Measurements from ENCODE around the gene FOXO1. TPM values are rescaled to one million over a fixed set of nuclear protein-coding genes. Genes with fewer than 3 reads are reported as not detected.

FOXO1 gene
- polyA plus RNA-seq, 2 donors = 1.7 to 3.7 TPM

DNA sequence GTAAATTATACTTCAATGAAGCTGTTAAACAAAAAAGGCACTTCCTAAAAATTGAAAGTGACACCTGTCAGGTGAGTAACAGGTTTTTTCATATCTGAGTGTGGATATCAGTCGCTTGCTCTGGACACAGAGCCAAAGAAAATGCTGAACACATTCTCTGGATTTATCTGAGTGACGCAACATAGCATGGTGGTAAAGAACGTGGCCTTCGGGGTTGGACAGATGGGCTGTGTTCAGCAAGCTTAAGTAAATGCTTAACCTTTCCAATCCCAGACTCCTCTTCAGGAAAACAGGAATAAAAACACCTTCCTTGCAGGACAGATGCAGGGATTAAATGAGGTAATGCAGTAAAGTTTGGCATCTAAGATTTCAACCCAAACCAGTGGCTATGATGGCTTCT lies 132.0 kb downstream of the FOXO1 start:
- no peaks in the 10 kb centered on the region for H3K36me3 ChIP-seq (ENCODE audit: control insufficient read depth in 2 of 2, insufficient read depth in 2 of 2, low read length in 1 of 2)
- H3K9me3 ChIP-seq (ENCODE audit: control insufficient read depth in 2 of 2, insufficient read depth in 1 of 2, low read depth in 1 of 2, low read length in 1 of 2) = no peaks in the 10 kb centered on the region
- no peak overlapping the region for H3K27ac ChIP-seq (ENCODE audit: low read depth in 2 of 2, low read length in 1 of 2)
- WGBS, 2 donors = 77 to 84% methylated on average over 4 of the region's 4 CpGs
- no peak overlapping the region for H3K4me3 ChIP-seq (ENCODE audit: low read depth in 1 of 2, low read length in 2 of 2)
- peaks cover 0 to 5% of the 10 kb centered on the region in 2 donors for H3K4me1 ChIP-seq (ENCODE audit: control insufficient read depth in 2 of 2, insufficient read depth in 2 of 2, low read length in 1 of 2)
- H3K27me3 ChIP-seq (ENCODE audit: control insufficient read depth in 1 of 2, insufficient read depth in 2 of 2, low read length in 2 of 2) = no peaks in the 10 kb centered on the region

DNA sequence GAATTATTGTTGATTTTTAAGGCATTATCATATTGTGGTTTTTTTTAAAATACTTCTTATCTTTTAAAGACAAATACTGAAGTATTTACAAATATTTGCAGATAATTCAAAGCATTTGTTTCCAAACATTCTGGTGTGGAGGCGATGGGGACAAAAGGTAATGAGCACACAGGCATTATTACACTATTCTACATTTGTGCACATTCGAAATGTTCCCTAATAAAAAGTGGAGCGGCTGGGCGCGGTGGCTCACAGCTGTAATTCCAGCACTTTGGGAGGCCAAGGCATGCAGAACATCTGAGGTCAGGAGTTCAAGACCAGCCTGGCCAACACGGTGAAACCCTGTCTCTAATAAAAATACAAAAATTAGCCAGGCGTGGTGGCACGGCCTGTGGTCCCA lies 133.4 kb downstream of the FOXO1 start:
- no peaks in the 10 kb centered on the region for H3K27me3 ChIP-seq (ENCODE audit: control insufficient read depth in 1 of 2, insufficient read depth in 2 of 2, low read length in 2 of 2)
- H3K27ac ChIP-seq (ENCODE audit: low read depth in 2 of 2, low read length in 1 of 2) = no peak overlapping the region
- WGBS, 2 donors = 77 to 96% methylated on average over 8 of the region's 8 CpGs
- H3K9me3 ChIP-seq (ENCODE audit: control insufficient read depth in 2 of 2, insufficient read depth in 1 of 2, low read depth in 1 of 2, low read length in 1 of 2) = no peaks in the 10 kb centered on the region
- no peak overlapping the region for H3K4me3 ChIP-seq (ENCODE audit: low read depth in 1 of 2, low read length in 2 of 2)
- peaks cover 0 to 5% of the 10 kb centered on the region in 2 donors for H3K4me1 ChIP-seq (ENCODE audit: control insufficient read depth in 2 of 2, insufficient read depth in 2 of 2, low read length in 1 of 2)
- no peaks in the 10 kb centered on the region for H3K36me3 ChIP-seq (ENCODE audit: control insufficient read depth in 2 of 2, insufficient read depth in 2 of 2, low read length in 1 of 2)

DNA sequence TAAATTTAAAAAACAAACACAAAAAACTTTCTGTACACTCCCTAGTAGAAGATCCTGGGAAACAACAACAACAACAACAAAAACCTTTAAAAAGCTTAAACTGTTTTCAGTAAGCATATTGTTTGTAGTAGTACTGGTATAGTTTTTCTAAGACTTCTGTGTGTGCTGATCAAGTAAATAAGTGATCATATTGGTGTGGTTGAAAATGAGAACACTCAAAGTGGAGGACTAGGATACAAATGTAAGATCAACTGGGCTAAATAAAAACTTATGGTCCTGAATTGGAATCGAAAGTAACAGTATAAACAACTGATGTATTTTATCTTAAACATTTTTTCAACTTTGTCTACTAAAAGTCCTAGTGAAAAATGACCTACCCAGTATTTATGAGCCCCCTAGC lies 135.5 kb downstream of the FOXO1 start:
- WGBS, 2 donors = 85 to 87% methylated on average over 1 of the region's 1 CpG

DNA sequence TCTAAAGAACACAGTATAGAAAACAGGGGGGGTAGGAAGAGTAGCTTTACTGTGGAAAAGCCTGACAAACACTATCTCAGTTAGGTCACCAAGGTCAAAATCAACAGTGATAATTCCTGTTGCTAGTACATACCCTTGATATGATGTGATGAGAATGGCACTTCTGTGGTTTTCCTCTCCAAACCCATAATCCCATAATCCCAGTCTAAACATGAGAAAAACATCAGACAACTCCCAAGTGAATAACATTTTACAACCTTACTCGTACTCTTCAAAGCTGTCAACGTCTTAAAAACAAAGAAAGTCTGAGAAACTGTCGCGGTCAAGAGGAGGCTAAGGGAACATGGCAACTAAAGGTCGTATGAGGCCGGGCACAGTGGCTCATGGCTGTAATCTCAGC lies 137.6 kb downstream of the FOXO1 start:
- no peaks in the 10 kb centered on the region for H3K9me3 ChIP-seq (ENCODE audit: control insufficient read depth in 2 of 2, insufficient read depth in 1 of 2, low read depth in 1 of 2, low read length in 1 of 2)
- no peaks in the 10 kb centered on the region for H3K4me1 ChIP-seq (ENCODE audit: control insufficient read depth in 2 of 2, insufficient read depth in 2 of 2, low read length in 1 of 2)
- H3K4me3 ChIP-seq (ENCODE audit: low read depth in 1 of 2, low read length in 2 of 2) = no peak overlapping the region
- WGBS, 2 donors = 83 to 88% methylated on average over 6 of the region's 6 CpGs
- H3K27me3 ChIP-seq (ENCODE audit: control insufficient read depth in 1 of 2, insufficient read depth in 2 of 2, low read length in 2 of 2) = no peaks in the 10 kb centered on the region
- H3K27ac ChIP-seq (ENCODE audit: low read depth in 2 of 2, low read length in 1 of 2) = no peak overlapping the region
- H3K36me3 ChIP-seq (ENCODE audit: control insufficient read depth in 2 of 2, insufficient read depth in 2 of 2, low read length in 1 of 2) = no peaks in the 10 kb centered on the region

More for the DNA sequence above, 135.5 kb downstream of the FOXO1 start:
- Histone ChIP-seq H3K4me1 (ENCODE audit: control insufficient read depth in 2 of 2, insufficient read depth in 2 of 2, low read length in 1 of 2) (no peaks in the 10 kb centered on the region), H3K9me3 (ENCODE audit: control insufficient read depth in 2 of 2, insufficient read depth in 1 of 2, low read depth in 1 of 2, low read length in 1 of 2) (no peaks in the 10 kb centered on the region), H3K36me3 (ENCODE audit: control insufficient read depth in 2 of 2, insufficient read depth in 2 of 2, low read length in 1 of 2) (no peaks in the 10 kb centered on the region), H3K27ac (ENCODE audit: low read depth in 2 of 2, low read length in 1 of 2) (no peak overlapping the region), H3K4me3 (ENCODE audit: low read depth in 1 of 2, low read length in 2 of 2) (no peak overlapping the region), H3K27me3 (ENCODE audit: control insufficient read depth in 1 of 2, insufficient read depth in 2 of 2, low read length in 2 of 2) (no peaks in the 10 kb centered on the region)

DNA sequence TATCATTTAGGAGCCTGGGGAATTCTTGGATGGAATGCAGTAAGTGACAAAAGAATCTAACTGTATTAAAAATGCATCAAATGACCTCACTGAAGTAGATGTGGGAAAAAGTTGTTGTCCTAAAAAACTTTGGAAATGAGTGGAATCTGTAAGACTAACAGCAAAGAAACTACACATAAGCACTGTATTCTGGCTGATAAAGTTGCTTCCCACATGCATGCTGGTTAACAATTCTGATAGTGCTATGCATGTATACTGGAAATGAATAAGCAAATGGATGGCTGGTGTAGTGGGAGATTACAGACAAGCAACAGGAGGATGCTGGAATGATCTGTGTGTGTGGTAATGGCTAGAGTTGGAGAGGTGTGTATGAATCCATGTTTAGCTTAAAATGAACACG lies 138.5 kb downstream of the FOXO1 start:
- Histone ChIP-seq H3K36me3 (ENCODE audit: control insufficient read depth in 2 of 2, insufficient read depth in 2 of 2, low read length in 1 of 2) (no peaks in the 10 kb centered on the region), H3K4me3 (ENCODE audit: low read depth in 1 of 2, low read length in 2 of 2) (no peak overlapping the region), H3K27ac (ENCODE audit: low read depth in 2 of 2, low read length in 1 of 2) (no peak overlapping the region), H3K27me3 (ENCODE audit: control insufficient read depth in 1 of 2, insufficient read depth in 2 of 2, low read length in 2 of 2) (no peaks in the 10 kb centered on the region), H3K4me1 (ENCODE audit: control insufficient read depth in 2 of 2, insufficient read depth in 2 of 2, low read length in 1 of 2) (no peaks in the 10 kb centered on the region), H3K9me3 (ENCODE audit: control insufficient read depth in 2 of 2, insufficient read depth in 1 of 2, low read depth in 1 of 2, low read length in 1 of 2) (no peaks in the 10 kb centered on the region)
- WGBS, 2 donors = 86 to 93% methylated on average over 1 of the region's 1 CpG

DNA sequence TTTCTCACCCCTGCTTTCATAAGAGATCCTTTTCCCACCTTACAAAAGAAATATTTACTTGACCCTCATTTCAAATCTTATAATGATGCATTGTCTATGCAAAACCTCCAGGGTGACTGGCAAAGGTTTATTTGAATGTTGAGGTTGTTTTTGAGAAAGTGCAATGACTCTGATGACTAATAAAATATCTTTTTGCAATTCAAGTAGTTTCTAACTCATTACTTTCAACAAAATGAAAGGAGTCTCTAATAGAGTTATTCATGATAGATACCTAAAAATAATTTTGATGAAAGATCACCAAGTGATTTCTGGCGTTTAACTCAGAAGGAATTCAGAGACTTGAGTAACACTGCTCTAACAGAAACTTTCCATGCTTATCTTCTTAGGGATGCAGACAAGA lies 144.2 kb downstream of the FOXO1 start:
- H3K4me3 ChIP-seq (ENCODE audit: low read depth in 1 of 2, low read length in 2 of 2) = no peak overlapping the region
- no peak overlapping the region for H3K27ac ChIP-seq (ENCODE audit: low read depth in 2 of 2, low read length in 1 of 2)
- H3K9me3 ChIP-seq (ENCODE audit: control insufficient read depth in 2 of 2, insufficient read depth in 1 of 2, low read depth in 1 of 2, low read length in 1 of 2) = no peaks in the 10 kb centered on the region
- H3K27me3 ChIP-seq (ENCODE audit: control insufficient read depth in 1 of 2, insufficient read depth in 2 of 2, low read length in 2 of 2) = no peaks in the 10 kb centered on the region
- peaks cover 0 to 3% of the 10 kb centered on the region in 2 donors for H3K4me1 ChIP-seq (ENCODE audit: control insufficient read depth in 2 of 2, insufficient read depth in 2 of 2, low read length in 1 of 2)
- 77 to 78% methylated on average over 1 of the region's 1 CpG for WGBS, 2 donors
- H3K36me3 ChIP-seq (ENCODE audit: control insufficient read depth in 2 of 2, insufficient read depth in 2 of 2, low read length in 1 of 2) = no peaks in the 10 kb centered on the region

DNA sequence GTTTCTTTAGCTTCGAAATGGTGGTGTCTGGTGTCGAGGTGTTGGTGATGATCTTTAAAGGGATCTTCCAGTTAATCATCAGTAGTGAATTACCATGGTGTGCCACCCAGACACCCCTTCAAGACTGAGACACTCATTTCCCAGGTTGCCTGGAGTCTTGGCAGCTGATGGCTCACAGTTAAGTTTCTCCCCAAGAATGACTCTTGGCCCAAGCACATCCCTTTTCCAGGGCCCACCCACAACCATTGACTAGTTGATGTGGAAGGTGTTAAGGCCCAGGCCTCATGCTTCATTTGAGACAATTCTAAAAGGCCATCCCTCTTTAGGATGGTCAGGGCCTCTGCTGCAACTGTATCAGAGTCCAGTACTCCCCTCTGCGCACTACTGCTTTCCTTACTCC lies 145.5 kb downstream of the FOXO1 start:
- H3K9me3 ChIP-seq (ENCODE audit: control insufficient read depth in 2 of 2, insufficient read depth in 1 of 2, low read depth in 1 of 2, low read length in 1 of 2) = no peaks in the 10 kb centered on the region
- no peaks in the 10 kb centered on the region for H3K36me3 ChIP-seq (ENCODE audit: control insufficient read depth in 2 of 2, insufficient read depth in 2 of 2, low read length in 1 of 2)
- no peak overlapping the region for H3K4me3 ChIP-seq (ENCODE audit: low read depth in 1 of 2, low read length in 2 of 2)
- peaks cover 0 to 3% of the 10 kb centered on the region in 2 donors for H3K4me1 ChIP-seq (ENCODE audit: control insufficient read depth in 2 of 2, insufficient read depth in 2 of 2, low read length in 1 of 2)
- H3K27ac ChIP-seq (ENCODE audit: low read depth in 2 of 2, low read length in 1 of 2) = no peak overlapping the region
- H3K27me3 ChIP-seq (ENCODE audit: control insufficient read depth in 1 of 2, insufficient read depth in 2 of 2, low read length in 2 of 2) = no peaks in the 10 kb centered on the region
- WGBS, 2 donors = 95 to 98% methylated on average over 3 of the region's 3 CpGs

DNA sequence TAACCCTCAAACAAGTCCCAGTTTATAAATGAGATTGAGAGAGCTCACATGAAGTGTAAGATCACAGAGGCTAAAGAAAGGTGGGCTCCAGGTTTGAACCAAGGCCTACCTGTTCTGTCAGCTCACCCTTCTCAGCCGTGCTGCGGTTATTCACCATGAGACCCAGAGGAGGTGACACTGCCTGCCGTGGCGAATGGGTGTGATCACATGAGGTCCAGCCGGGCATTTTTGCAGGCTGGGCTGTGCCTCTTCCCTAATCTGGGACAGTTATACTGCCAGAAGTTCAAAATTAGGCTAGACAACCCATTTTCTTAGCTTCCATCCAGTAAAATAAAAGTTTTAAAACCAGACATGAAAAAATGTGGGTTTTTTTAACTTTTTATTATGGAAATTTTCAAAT lies 146.8 kb downstream of the FOXO1 start:
- H3K9me3 ChIP-seq (ENCODE audit: control insufficient read depth in 2 of 2, insufficient read depth in 1 of 2, low read depth in 1 of 2, low read length in 1 of 2) = no peaks in the 10 kb centered on the region

DNA sequence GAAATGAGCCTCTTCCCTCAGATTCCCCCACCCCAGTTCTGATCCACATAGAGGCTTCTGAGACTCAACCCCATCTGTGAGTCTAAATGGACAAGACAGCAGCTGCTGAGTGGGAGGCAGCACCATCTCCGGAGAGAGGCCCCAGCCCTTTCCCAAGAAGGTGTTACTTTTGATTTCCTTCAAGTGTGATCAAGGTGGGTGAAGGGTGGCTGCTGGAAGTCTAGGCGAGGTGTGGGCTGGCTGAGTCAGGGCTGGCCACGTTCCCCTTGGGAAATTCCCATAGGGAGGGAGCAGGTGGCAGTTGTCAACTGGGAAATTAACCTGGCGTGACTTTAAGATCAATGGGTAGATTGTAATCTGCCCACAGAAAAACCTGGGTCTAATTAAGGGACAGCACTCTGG lies 148.0 kb downstream of the FOXO1 start:
- Histone ChIP-seq H3K27ac (ENCODE audit: low read depth in 2 of 2, low read length in 1 of 2) (no peak overlapping the region), H3K4me3 (ENCODE audit: low read depth in 1 of 2, low read length in 2 of 2) (no peak overlapping the region), H3K9me3 (ENCODE audit: control insufficient read depth in 2 of 2, insufficient read depth in 1 of 2, low read depth in 1 of 2, low read length in 1 of 2) (no peaks in the 10 kb centered on the region), H3K36me3 (ENCODE audit: control insufficient read depth in 2 of 2, insufficient read depth in 2 of 2, low read length in 1 of 2) (no peaks in the 10 kb centered on the region), H3K4me1 (ENCODE audit: control insufficient read depth in 2 of 2, insufficient read depth in 2 of 2, low read length in 1 of 2) (peaks cover 0 to 3% of the 10 kb centered on the region in 2 donors), H3K27me3 (ENCODE audit: control insufficient read depth in 1 of 2, insufficient read depth in 2 of 2, low read length in 2 of 2) (no peaks in the 10 kb centered on the region)
- 39 to 41% methylated on average over 4 of the region's 4 CpGs for WGBS, 2 donors

More for the DNA sequence above, 146.8 kb downstream of the FOXO1 start:
- Histone ChIP-seq H3K27ac (ENCODE audit: low read depth in 2 of 2, low read length in 1 of 2) (no peak overlapping the region), H3K4me1 (ENCODE audit: control insufficient read depth in 2 of 2, insufficient read depth in 2 of 2, low read length in 1 of 2) (peaks cover 0 to 3% of the 10 kb centered on the region in 2 donors), H3K27me3 (ENCODE audit: control insufficient read depth in 1 of 2, insufficient read depth in 2 of 2, low read length in 2 of 2) (no peaks in the 10 kb centered on the region), H3K36me3 (ENCODE audit: control insufficient read depth in 2 of 2, insufficient read depth in 2 of 2, low read length in 1 of 2) (no peaks in the 10 kb centered on the region), H3K4me3 (ENCODE audit: low read depth in 1 of 2, low read length in 2 of 2) (no peak overlapping the region)
- 72% methylated on average over 5 of the region's 5 CpGs for WGBS, 2 donors

DNA sequence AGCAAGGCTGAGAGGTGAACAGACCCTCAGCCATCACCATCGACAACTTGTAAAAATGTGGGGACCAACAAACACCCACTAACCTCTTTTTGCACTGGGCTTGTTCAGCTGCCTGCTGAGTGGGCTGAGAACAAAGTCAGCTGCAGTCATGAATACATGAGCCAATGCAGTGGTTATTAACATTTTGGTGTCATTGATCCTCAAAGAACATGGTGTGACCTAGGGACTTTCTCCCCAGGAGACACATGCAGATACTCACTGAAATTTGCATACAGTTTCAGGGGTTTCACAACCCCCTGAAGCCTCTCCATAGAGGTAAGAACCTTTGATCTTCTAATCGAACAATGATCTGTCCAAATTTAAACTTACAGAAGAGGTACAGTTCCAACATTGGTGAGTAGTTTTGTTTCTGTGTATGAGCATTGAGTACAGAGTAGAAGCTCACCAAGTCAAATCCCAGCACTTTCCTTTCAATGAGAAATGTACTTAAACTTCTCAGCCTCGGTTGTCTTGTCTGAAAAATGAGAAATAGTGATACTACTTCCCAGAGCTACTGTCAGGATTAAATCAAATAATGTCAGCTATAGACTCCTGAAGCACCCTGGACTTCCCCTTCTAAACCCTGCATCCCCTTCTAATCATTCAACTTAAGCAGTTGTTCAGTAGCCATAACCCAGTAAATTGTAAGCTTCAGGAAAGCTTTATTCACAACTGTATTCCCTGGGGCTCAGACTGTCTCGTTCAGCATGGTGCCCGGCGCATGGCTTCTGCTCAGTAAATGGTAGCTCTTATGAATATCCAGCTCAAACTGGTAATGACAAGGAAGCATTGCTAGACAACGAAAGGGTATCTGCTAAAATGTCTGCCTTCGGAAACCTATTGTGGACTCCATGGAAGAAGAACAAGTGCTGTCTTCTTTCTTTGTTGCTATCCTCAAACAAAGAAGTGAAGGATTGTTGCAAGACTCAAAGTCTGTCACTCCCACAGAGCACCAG lies 148.7 kb downstream of the FOXO1 start:
- Histone ChIP-seq H3K4me1 (ENCODE audit: control insufficient read depth in 2 of 2, insufficient read depth in 2 of 2, low read length in 1 of 2) (peaks cover 0 to 3% of the 10 kb centered on the region in 2 donors), H3K9me3 (ENCODE audit: control insufficient read depth in 2 of 2, insufficient read depth in 1 of 2, low read depth in 1 of 2, low read length in 1 of 2) (no peaks in the 10 kb centered on the region), H3K27ac (ENCODE audit: low read depth in 2 of 2, low read length in 1 of 2) (no peak overlapping the region), H3K4me3 (ENCODE audit: low read depth in 1 of 2, low read length in 2 of 2) (no peak overlapping the region), H3K36me3 (ENCODE audit: control insufficient read depth in 2 of 2, insufficient read depth in 2 of 2, low read length in 1 of 2) (no peaks in the 10 kb centered on the region), H3K27me3 (ENCODE audit: control insufficient read depth in 1 of 2, insufficient read depth in 2 of 2, low read length in 2 of 2) (no peaks in the 10 kb centered on the region)
- 90% methylated on average over 8 of the region's 8 CpGs for WGBS, 2 donors

All from esophagus (tissue), 2 donors.